Body of pancreas (tissue), 4 donors: ENCODE measurements around the gene COL6A2. TPM values are rescaled to one million over a fixed set of nuclear protein-coding genes. Genes with fewer than 3 reads are reported as not detected.

ENCODE experiments used
- ATAC-seq: fragments of 150-250 bp; one replicate; pipeline ENCODE4 v1.9.1; 2016
- DNase-seq, 4 donors: peaks; one replicate each; pipeline ENCODE4 v3.0.0-alpha.2; 2019
- H3K27ac ChIP-seq, 4 donors: fragments of 200-600 bp; sonication (generic); 1 replicate in 3 of 4; 2 replicates in 1 of 4; pipeline versions ENCODE4 v1.5.1 to v1.6.1; 2016 to 2019; ENCODE audit warnings: mild to moderate bottlenecking in 1 of 4, mixed read lengths in 1 of 4, moderate library complexity in 1 of 4
- H3K27me3 ChIP-seq, 2 donors: fragments of 200-600 bp; sonication (generic); one replicate each; pipeline ENCODE4 v1.6.0; 2016; ENCODE audit warnings: mild to moderate bottlenecking in 1 of 2
- H3K36me3 ChIP-seq, 2 donors: fragments of 200-600 bp; sonication (generic); replicated peaks in 1 of 2; 2 replicates each; pipeline ENCODE4 v1.5.1; 2016; ENCODE audit warnings: low read depth in 2 of 2; ENCODE audit not compliant: insufficient read depth in 1 of 2
- H3K4me1 ChIP-seq: fragments of 200-600 bp; sonication (generic); one replicate; pipeline ENCODE4 v1.6.0; 2016
- H3K4me3 ChIP-seq, 2 donors: fragments of 200-600 bp; sonication (generic); 1 replicate in 1 of 2; 2 replicates in 1 of 2; pipeline ENCODE4 v1.5.1; 2016 to 2019
- H3K9me3 ChIP-seq, 3 donors: fragments of 200-600 bp; sonication (generic); 1 replicate in 2 of 3; 2 replicates in 1 of 3; pipeline ENCODE4 v1.5.1; 2016
- POLR2A ChIP-seq, 3 donors: fragments of 450-650 bp; IDR thresholded peaks; one replicate each; pipeline ENCODE4 v1.6.1; 2016; ENCODE audit warnings: antibody characterized with exemption in 3 of 3, mild to moderate bottlenecking in 2 of 3
- WGBS, 2 donors: methylation state at CpG; one replicate each; pipeline ENCODE4 v1.1.5; 2017; 5-methylcytosine and 5-hydroxymethylcytosine counted together
- intact Hi-C: fragments of 100-400 bp; cut with DNase I; formaldehyde crosslinking; loops from one replicate; pipeline ENCODE4 v1.15.1; 2023
- total RNA-seq, 2 donors: library from RNA; depleted of rRNA; stranded (reverse); fragments of >200 nt; gene quantifications; one replicate each; pipeline ENCODE4 v1.1.0, GENCODE V29; 2016
- TF ChIP-seq, protein P1 (sequence below), 7 experiments: fragments of 450-650 bp in 4 of 7; fragments of 200-600 bp in 3 of 7; sonication (generic) in 3 of 7; IDR thresholded peaks; one replicate each; pipeline ENCODE4 v1.5.1; 2016 to 2019; ENCODE audit warnings: antibody characterized with exemption in 7 of 7

Gene COL6A2
- total RNA-seq, 2 donors from 2014 or later = 72.1 to 339 TPM

DNA sequence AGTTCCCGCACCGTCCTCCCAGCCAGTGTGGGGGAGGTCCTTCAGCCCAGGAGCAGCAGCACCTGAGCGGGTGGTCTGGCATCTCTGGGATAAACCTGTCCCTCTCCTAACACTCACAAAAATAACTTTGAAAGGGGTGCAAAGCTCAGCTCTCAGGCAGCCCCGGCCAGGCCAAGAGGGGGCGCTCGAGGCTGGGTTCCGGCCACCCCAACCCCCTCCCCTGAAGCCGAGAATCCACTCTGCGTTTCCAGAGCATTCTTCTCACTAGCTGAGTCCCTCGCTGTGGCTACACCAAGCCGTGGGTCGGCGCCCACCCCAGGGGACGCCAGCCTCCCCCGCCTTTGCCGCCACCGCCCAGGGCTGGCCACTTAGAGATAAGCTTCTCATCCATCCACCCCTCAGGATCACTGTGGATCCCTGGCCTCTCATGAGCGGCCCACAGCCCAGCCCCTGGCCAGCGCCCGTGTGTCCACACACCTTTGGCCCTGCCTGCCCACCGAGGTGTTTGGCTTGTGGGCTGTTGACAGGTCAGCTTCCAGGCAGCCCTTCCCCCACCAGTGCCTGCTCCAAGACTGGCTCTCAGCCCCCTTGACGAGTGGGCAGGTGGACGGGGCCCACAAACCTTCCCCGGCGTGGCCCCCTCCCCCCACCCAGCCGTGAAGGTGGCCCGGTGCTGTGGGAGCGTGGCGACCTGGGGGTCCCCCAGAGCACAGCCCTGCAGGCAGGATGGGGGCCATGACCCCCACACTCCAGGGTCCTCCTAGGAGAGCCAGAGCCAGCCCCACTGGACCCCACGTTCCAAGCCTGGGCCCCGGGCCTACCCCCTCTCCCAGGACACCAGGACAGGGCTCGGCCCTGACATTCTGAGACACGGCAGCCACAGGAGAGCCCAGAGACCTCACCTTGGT is 55.6 kb downstream of the COL6A2 start:
- H3K27me3 ChIP-seq = no peaks in the 10 kb centered on the region
- TF ChIP-seq POLR2A (IDR thresholded peaks at IDR 0.05) = no peak
- TF ChIP-seq, protein P1, sequence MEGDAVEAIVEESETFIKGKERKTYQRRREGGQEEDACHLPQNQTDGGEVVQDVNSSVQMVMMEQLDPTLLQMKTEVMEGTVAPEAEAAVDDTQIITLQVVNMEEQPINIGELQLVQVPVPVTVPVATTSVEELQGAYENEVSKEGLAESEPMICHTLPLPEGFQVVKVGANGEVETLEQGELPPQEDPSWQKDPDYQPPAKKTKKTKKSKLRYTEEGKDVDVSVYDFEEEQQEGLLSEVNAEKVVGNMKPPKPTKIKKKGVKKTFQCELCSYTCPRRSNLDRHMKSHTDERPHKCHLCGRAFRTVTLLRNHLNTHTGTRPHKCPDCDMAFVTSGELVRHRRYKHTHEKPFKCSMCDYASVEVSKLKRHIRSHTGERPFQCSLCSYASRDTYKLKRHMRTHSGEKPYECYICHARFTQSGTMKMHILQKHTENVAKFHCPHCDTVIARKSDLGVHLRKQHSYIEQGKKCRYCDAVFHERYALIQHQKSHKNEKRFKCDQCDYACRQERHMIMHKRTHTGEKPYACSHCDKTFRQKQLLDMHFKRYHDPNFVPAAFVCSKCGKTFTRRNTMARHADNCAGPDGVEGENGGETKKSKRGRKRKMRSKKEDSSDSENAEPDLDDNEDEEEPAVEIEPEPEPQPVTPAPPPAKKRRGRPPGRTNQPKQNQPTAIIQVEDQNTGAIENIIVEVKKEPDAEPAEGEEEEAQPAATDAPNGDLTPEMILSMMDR (IDR thresholded peaks at IDR 0.05) = peak; percentile 41 to 67 (median 56)
- H3K36me3 ChIP-seq = no peaks in the 10 kb centered on the region
- no peak overlapping the region for H3K4me3 ChIP-seq
- no peak overlapping the region for H3K27ac ChIP-seq
- peaks cover 14% of the 10 kb centered on the region for H3K4me1 ChIP-seq
- WGBS, 2 donors = 30% methylated on average over 8 to 30 of the region's 33 CpGs
- intact Hi-C loops = no loop called here
- peak; percentile 74 for ATAC-seq
- H3K9me3 ChIP-seq = no peaks in the 10 kb centered on the region
- peak; percentile 50 to 73 (median 61) for DNase-seq

DNA sequence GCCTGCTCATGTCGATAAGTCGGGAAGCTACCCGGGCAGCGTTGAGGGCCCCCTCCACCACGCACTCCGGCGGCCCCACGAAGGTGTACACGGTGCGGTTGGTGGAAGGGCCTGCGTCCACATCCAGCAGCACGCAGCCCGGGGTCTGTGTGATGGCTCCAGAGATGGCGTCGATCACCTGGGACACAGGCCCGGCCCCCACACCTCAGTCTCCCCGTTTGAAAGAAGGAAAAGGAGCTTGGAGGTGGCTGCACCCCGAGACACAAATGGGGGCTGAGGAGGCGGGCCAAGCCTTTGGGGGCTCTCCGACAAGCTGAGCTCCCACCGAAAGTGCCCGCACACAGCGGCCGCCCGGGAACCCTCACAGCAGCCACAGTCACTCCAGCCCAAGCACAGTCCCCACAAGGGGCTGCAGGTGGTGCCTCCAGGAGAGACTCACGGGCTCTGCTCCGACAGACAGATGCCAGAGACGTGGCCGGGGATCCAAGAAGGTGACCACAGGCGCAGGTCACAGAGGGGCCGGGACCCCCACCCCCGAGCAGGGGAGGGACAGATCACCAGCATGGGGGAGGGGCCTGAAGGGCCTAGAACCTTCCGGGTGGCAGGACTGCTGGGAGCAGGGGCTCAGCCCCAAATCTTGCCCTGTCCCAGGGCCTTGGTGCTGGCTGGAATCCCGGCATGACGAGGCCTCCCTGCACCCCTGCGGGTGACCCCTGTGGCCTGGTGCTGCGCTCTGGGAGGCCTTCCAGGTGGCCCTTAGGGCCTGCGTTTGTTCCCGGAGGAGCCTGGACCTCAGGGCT is 56.4 kb downstream of the COL6A2 start:
- TF ChIP-seq POLR2A (IDR thresholded peaks at IDR 0.05) = no peak
- TF ChIP-seq, protein P1 (IDR thresholded peaks at IDR 0.05) = no peak
- intact Hi-C loops = no loop called here
- WGBS, 2 donors = 87 to 88% methylated on average over 22 to 38 of the region's 39 CpGs
- Histone ChIP-seq H3K4me1 (peaks cover 14% of the 10 kb centered on the region), H3K4me3 (no peak overlapping the region), H3K27ac (no peak overlapping the region), H3K27me3 (no peaks in the 10 kb centered on the region), H3K36me3 (no peaks in the 10 kb centered on the region), H3K9me3 (no peaks in the 10 kb centered on the region)
- peak in 3 of 4 donors; percentile 5 to 12 (median 10) for DNase-seq
- ATAC-seq = no peak

DNA sequence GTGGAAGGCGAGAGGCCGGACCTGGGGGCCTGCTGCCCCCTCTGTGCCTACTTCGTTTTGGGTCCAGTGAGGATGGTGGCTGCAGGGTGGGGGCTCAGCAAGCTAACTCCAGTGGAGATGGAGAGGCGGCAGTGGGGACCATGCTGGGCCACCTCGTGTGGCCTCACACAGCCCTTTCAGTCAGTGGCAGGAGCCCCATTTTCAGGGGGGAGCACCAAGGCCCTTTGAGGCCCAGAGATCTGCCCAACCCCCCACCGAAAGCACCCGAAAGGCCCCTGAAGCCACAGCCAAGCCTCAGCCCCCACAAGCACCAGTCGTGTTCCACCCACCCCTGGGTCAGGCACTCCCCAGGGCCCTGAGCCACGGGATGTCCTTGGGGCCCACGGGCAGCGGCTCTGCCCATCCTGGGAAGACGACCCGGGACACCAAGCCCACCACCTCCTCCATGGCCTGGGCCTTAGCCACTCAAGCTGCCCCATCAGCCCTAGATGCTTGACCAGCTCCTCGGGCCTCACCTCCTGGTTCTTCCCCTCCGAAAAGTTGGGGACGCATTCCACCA is 57.1 kb downstream of the COL6A2 start:
- 84 to 86% methylated on average over 9 to 13 of the region's 16 CpGs for WGBS, 2 donors
- Histone ChIP-seq H3K9me3 (no peaks in the 10 kb centered on the region), H3K27ac (no peak overlapping the region), H3K36me3 (no peaks in the 10 kb centered on the region), H3K4me3 (no peak overlapping the region), H3K4me1 (peaks cover 14% of the 10 kb centered on the region), H3K27me3 (no peaks in the 10 kb centered on the region)
- DNase-seq (peak in 2 of 4 donors; percentile 4 to 5), ATAC-seq (no peak)
- intact Hi-C loops = no loop called here
- TF ChIP-seq POLR2A (IDR thresholded peaks at IDR 0.05) = no peak
- TF ChIP-seq, protein P1 (IDR thresholded peaks at IDR 0.05) = no peak

DNA sequence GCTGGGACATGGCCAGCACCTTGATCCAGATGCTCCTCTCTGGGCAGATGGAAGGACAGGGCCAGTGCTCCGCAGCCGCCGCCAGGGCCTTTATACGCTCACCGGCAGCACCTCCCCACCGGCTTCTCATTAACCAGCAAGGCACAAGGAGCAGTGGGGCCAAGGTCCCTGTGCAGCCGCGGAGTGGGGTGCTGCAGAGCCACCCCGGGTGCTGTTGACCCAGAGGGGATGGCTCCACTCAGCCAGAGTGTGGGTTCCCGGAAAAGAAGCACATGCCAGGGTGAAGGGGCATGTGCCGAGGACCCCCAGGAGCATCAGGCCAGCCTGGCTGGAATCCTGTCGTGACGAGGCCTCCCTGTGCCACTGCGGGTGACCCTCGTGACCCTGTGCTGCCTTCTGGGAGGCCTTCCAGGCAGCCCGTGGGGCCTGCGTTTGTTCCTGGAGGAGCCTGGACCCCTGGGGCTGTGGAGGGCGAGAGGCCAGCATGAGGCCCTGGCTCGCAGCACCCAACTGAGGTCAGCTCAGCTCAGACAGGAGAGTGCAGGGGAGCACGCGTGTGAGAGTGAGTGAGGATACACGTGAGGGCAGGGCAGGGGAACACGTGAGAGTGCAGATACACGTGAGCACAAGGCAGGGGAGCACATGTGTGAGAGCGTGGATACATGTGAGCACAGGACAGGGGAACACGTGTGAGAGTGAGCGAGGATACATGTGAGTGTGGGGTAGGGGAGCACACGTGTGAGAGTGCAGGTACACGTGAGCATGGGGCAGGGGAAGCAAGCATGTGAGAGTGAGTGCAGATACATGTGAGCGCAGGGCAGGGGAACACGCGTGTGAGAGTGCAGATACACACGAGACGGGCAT is 57.8 kb downstream of the COL6A2 start, which contains the start of gene FTCD:
TSS of gene FTCD (minus strand) at position 66 of the 864 bp plus-strand sequence. CDS start at position 10, 56 bp downstream.
- H3K36me3 ChIP-seq = no peaks in the 10 kb centered on the region
- intact Hi-C loops = no loop called here
- DNase-seq (peak in 1 of 4 donors; percentile 5), ATAC-seq (no peak)
- no peaks in the 10 kb centered on the region for H3K9me3 ChIP-seq
- no peaks in the 10 kb centered on the region for H3K27me3 ChIP-seq
- no peak within 1 kb of the TSS for H3K4me3 ChIP-seq
- TF ChIP-seq POLR2A (IDR thresholded peaks at IDR 0.05) = no peak
- TF ChIP-seq, protein P1 (IDR thresholded peaks at IDR 0.05) = no peak
- H3K4me1 ChIP-seq = peaks cover 14% of the 10 kb centered on the region
- 72 to 80% methylated on average over 19 to 33 of the region's 34 CpGs for WGBS, 2 donors
- no peak within 1 kb of the TSS for H3K27ac ChIP-seq
